Panc1 (cell line): ENCODE results near the gene COQ8B. TPM values are rescaled to one million over a fixed set of nuclear protein-coding genes. Genes with fewer than 3 reads are reported as not detected.
"Not testable (repeated sequence)": the region's sequence is repeated elsewhere in the genome, so short reads cannot be mapped to it uniquely, and the experiment has no call there.

Experiments
- ATAC-seq: fragments of 200-7000 bp; cut with Tn5 transposase; 2 replicates; pipeline ENCODE4 v1.9.1; 2020; ENCODE audit warnings: mild to moderate bottlenecking, moderate library complexity
- BruUV-seq: library from RNA; stranded (reverse); fragments of 400-500 nt; replicated peaks from 2 replicates; lab custom pipeline; 2021; lab: Mats Ljungman, UMichigan
- CTCF ChIA-PET: fragments of 300-600 bp; sonication (Branson Sonifier 250); formaldehyde crosslinking; loops from one replicate; lab custom pipeline; 2022; ENCODE audit warnings: antibody characterized with exemption; lab: Charles Lee
- POLR2A ChIA-PET: fragments of 300-600 bp; sonication (Branson Sonifier 250); formaldehyde crosslinking; loops from one replicate; lab custom pipeline; 2022; ENCODE audit warnings: antibody characterized with exemption; lab: Charles Lee
- DNase-seq: peaks from one replicate; pipeline ENCODE4 v3.0.0-alpha.2; 2010; ENCODE audit warnings: low read depth, low spot score
- H3K27ac ChIP-seq: 2 replicates; pipeline ENCODE4 v1.5.1; 2011; ENCODE audit warnings: mild to moderate bottlenecking, low read length, inconsistent platforms
- H3K27me3 ChIP-seq: fragments of 200-500 bp; sonication (Bioruptor generic); 2 replicates; pipeline ENCODE4 v1.6.0; 2014; ENCODE audit warnings: low read length, inconsistent platforms; ENCODE audit not compliant: control insufficient read depth, insufficient read depth
- H3K36me3 ChIP-seq: fragments of 200-500 bp; sonication (Bioruptor generic); 2 replicates; pipeline ENCODE4 v1.5.1; 2014; ENCODE audit warnings: inconsistent platforms, mild to moderate bottlenecking, low read length, moderate library complexity; ENCODE audit not compliant: control insufficient read depth, insufficient read depth
- H3K4me1 ChIP-seq: 2 replicates; pipeline ENCODE4 v1.5.1; 2011; ENCODE audit warnings: inconsistent platforms, mild to moderate bottlenecking, low read length, moderate library complexity; ENCODE audit not compliant: control insufficient read depth, insufficient read depth
- H3K4me3 ChIP-seq, 2 experiments: 2 replicates each; pipeline ENCODE4 v1.5.1; 2011 to 2012; ENCODE audit warnings: low read depth in 2 of 2, low read length in 2 of 2, mild to moderate bottlenecking in 2 of 2, inconsistent platforms in 1 of 2, moderate library complexity in 1 of 2
- H3K9me3 ChIP-seq: fragments of 200-500 bp; sonication (Bioruptor generic); 2 replicates; pipeline ENCODE4 v1.5.1; 2014; ENCODE audit warnings: low read depth, mild to moderate bottlenecking, inconsistent platforms, low read length, moderate library complexity; ENCODE audit not compliant: control insufficient read depth, insufficient read depth
- POLR2AphosphoS5 ChIP-seq: IDR thresholded peaks from 2 replicates; pipeline ENCODE4 v1.6.1; 2012; ENCODE audit warnings: mild to moderate bottlenecking, low read depth, low read length, moderate library complexity
- SIN3A ChIP-seq: IDR thresholded peaks from 2 replicates; pipeline ENCODE4 v1.6.1; 2012; ENCODE audit warnings: low read depth, mild to moderate bottlenecking, low read length, moderate library complexity, borderline replicate concordance; ENCODE audit not compliant: insufficient read depth
- TCF7L2 ChIP-seq: IDR thresholded peaks from 2 replicates; pipeline ENCODE4 v1.6.1; 2011; ENCODE audit warnings: mild to moderate bottlenecking, low read depth, low read length, inconsistent platforms
- in situ Hi-C: cut with HindIII; loops from 2 replicates; pipeline ENCODE4 v1.10.0; 2016; ENCODE audit warnings: low sequenced_read_pairs, low pct_unique_long_range_greater_than_20kb
- intact Hi-C: fragments of 100-400 bp; cut with micrococcal nuclease; formaldehyde crosslinking; loops from one replicate; pipeline ENCODE4 v1.10.0; 2022; ENCODE audit not compliant: unreplicated experiment
- total RNA-seq: library from RNA; stranded (reverse); gene quantifications from one replicate; pipeline ENCODE4 v1.2.1, GENCODE V29; 2021; ENCODE audit not compliant: unreplicated experiment
- TF ChIP-seq, protein P1 (sequence below), 2 experiments: IDR thresholded peaks; 2 replicates each; pipeline ENCODE4 v1.6.1; 2011 to 2012; ENCODE audit warnings: low read depth in 2 of 2, control low read depth in 1 of 2, low read length in 1 of 2, mild to moderate bottlenecking in 1 of 2, moderate library complexity in 1 of 2; ENCODE audit not compliant: insufficient read depth in 1 of 2
- TF ChIP-seq, protein P2 (sequence below): fragments of 450-650 bp; IDR thresholded peaks from 2 replicates; pipeline ENCODE4 v1.5.1; 2017; ENCODE audit warnings: mild to moderate bottlenecking

The COQ8B gene
- total RNA-seq, 1 experiment from 2014 or later = 15.6 TPM

DNA sequence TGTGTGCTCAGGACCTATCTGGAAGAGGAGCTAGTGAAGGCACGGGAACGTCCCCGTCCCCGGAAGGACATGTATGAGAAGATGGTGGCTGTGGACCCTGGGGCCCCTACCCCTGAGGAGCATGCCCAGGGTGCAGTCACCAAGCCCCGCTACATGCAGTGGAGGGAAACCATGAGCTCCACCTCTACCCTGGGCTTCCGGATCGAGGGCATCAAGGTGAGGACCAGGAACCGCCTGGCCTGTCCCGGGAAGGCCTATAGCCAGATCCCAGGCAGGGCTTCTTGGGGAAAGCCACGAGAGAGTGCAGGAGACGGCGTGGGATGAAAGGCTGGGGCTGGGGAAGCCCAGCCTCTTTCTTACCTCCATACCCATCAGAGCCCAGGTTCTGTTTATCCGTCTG, 16.5 kb upstream of the COQ8B start:
- no peaks in the 10 kb centered on the region for H3K36me3 ChIP-seq
- no peaks in the 10 kb centered on the region for H3K27me3 ChIP-seq
- ATAC-seq = no peak
- ChIA-PET POLR2A (no interaction called here), CTCF (no interaction called here)
- H3K4me1 ChIP-seq = no peaks in the 10 kb centered on the region
- no peaks in the 10 kb centered on the region for H3K9me3 ChIP-seq
- intact Hi-C loops = no loop called here
- no peak overlapping the region for H3K4me3 ChIP-seq
- H3K27ac ChIP-seq = no peak overlapping the region
- in situ Hi-C loops = no loop called here
- no TSS peak for BruUV-seq
- TF ChIP-seq, protein P1, sequence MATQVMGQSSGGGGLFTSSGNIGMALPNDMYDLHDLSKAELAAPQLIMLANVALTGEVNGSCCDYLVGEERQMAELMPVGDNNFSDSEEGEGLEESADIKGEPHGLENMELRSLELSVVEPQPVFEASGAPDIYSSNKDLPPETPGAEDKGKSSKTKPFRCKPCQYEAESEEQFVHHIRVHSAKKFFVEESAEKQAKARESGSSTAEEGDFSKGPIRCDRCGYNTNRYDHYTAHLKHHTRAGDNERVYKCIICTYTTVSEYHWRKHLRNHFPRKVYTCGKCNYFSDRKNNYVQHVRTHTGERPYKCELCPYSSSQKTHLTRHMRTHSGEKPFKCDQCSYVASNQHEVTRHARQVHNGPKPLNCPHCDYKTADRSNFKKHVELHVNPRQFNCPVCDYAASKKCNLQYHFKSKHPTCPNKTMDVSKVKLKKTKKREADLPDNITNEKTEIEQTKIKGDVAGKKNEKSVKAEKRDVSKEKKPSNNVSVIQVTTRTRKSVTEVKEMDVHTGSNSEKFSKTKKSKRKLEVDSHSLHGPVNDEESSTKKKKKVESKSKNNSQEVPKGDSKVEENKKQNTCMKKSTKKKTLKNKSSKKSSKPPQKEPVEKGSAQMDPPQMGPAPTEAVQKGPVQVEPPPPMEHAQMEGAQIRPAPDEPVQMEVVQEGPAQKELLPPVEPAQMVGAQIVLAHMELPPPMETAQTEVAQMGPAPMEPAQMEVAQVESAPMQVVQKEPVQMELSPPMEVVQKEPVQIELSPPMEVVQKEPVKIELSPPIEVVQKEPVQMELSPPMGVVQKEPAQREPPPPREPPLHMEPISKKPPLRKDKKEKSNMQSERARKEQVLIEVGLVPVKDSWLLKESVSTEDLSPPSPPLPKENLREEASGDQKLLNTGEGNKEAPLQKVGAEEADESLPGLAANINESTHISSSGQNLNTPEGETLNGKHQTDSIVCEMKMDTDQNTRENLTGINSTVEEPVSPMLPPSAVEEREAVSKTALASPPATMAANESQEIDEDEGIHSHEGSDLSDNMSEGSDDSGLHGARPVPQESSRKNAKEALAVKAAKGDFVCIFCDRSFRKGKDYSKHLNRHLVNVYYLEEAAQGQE (IDR thresholded peaks at IDR 0.05; ENCODE audit: insufficient read depth in 1 of 2, low read depth in 2 of 2, low read length in 1 of 2) = no peak
- no peak for TF ChIP-seq TCF7L2
- TF ChIP-seq SIN3A = no peak
- no peak for TF ChIP-seq POLR2AphosphoS5
- TF ChIP-seq, protein P2, sequence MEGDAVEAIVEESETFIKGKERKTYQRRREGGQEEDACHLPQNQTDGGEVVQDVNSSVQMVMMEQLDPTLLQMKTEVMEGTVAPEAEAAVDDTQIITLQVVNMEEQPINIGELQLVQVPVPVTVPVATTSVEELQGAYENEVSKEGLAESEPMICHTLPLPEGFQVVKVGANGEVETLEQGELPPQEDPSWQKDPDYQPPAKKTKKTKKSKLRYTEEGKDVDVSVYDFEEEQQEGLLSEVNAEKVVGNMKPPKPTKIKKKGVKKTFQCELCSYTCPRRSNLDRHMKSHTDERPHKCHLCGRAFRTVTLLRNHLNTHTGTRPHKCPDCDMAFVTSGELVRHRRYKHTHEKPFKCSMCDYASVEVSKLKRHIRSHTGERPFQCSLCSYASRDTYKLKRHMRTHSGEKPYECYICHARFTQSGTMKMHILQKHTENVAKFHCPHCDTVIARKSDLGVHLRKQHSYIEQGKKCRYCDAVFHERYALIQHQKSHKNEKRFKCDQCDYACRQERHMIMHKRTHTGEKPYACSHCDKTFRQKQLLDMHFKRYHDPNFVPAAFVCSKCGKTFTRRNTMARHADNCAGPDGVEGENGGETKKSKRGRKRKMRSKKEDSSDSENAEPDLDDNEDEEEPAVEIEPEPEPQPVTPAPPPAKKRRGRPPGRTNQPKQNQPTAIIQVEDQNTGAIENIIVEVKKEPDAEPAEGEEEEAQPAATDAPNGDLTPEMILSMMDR = no peak
- no peak for DNase-seq

DNA sequence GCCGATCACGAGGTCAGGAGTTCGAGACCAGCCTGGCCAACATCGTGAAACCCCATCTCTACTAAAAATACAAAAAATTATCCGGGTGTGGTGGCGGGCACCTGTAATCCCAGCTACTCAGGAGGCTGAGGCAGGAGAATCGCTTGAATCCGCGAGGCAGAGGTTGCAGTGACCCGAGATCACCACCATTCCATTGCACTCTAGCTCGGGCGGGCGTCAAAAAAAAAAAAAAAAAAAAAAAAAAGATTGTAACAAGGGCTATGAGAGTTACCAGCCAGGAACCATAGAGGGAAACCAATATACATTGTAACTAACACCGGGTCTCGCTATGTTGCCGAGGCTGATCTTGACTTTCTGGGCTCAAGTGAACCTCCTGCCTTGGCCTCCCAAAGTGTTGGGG, 15.6 kb upstream of the COQ8B start:
- in situ Hi-C loops, H3K36me3 ChIP-seq, DNase-seq, ATAC-seq, H3K4me3 ChIP-seq, BruUV-seq, CTCF ChIA-PET, H3K9me3 ChIP-seq, H3K27ac ChIP-seq, intact Hi-C loops, H3K27me3 ChIP-seq, H3K4me1 ChIP-seq, POLR2A ChIA-PET: not testable (repeated sequence)

DNA sequence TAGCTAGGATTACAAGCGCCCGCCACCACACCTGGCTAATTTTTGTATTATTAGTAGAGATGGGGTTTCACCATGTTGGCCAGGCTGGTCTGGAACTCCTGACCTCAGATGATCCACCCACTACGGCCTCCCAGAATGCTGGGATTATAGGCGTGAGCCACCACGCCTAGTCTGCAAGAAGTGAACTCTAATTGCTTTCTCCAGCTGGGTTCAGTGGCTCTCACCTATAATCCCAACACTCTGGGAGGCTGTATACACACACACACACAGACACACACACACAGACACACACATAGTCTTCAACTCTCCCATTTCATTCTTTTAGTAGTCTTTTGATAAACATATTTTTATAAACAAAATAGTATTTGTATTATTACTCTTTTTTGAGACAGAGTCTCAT, 13.4 kb upstream of the COQ8B start:
- H3K4me1 ChIP-seq, BruUV-seq, ATAC-seq, H3K9me3 ChIP-seq, CTCF ChIA-PET, H3K27me3 ChIP-seq, intact Hi-C loops, DNase-seq, H3K4me3 ChIP-seq, in situ Hi-C loops, H3K36me3 ChIP-seq, POLR2A ChIA-PET, H3K27ac ChIP-seq: not testable (repeated sequence)
